AG09309 (cell line): ENCODE results near the gene CDH18.

Experiments
- DNase-seq: peaks from one replicate; pipeline ENCODE4 v3.0.0-alpha.2; 2010; ENCODE audit warnings: low read depth
- H3K4me3 ChIP-seq: 2 replicates; pipeline ENCODE4 v1.5.1; 2011; ENCODE audit warnings: mild to moderate bottlenecking, low read depth, low read length, moderate library complexity; ENCODE audit not compliant: control insufficient read depth
- TF ChIP-seq, protein P1 (sequence below): IDR thresholded peaks from 2 replicates; pipeline ENCODE4 v1.5.1; 2011; ENCODE audit warnings: mild to moderate bottlenecking, low read depth, low read length, inconsistent platforms; ENCODE audit not compliant: insufficient read depth, control insufficient read depth; ENCODE audit errors: missing control alignments

The CDH18 gene

GRCh38 chr5:19920761-19921160, 67.2 kb downstream of the CDH18 start:
- DNase-seq: no peak
- TF ChIP-seq, protein P1, sequence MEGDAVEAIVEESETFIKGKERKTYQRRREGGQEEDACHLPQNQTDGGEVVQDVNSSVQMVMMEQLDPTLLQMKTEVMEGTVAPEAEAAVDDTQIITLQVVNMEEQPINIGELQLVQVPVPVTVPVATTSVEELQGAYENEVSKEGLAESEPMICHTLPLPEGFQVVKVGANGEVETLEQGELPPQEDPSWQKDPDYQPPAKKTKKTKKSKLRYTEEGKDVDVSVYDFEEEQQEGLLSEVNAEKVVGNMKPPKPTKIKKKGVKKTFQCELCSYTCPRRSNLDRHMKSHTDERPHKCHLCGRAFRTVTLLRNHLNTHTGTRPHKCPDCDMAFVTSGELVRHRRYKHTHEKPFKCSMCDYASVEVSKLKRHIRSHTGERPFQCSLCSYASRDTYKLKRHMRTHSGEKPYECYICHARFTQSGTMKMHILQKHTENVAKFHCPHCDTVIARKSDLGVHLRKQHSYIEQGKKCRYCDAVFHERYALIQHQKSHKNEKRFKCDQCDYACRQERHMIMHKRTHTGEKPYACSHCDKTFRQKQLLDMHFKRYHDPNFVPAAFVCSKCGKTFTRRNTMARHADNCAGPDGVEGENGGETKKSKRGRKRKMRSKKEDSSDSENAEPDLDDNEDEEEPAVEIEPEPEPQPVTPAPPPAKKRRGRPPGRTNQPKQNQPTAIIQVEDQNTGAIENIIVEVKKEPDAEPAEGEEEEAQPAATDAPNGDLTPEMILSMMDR: no peak
- H3K4me3 ChIP-seq: no peak overlapping the region

DNA sequence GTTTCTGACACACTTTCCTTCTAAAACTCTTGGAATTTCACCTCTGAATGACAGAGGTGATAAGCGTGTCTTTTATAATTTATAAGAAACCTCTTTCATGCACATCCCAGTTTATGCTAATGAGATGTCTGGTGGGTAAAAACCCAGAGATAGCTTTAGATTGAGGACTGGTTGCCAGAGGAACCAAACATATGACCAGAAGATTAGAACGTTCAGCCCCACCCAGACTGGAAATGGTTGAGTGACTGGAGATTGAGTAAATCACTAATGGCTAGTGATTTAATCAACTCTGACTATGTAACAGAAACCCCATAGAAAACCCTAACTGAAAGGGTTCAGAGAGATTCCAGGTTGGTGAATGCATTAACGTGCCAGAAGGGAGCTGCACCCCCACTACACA, 69.2 kb downstream of the CDH18 start:
- no peak for DNase-seq
- H3K4me3 ChIP-seq: no peak overlapping the region
- TF ChIP-seq, protein P1: no peak

DNA sequence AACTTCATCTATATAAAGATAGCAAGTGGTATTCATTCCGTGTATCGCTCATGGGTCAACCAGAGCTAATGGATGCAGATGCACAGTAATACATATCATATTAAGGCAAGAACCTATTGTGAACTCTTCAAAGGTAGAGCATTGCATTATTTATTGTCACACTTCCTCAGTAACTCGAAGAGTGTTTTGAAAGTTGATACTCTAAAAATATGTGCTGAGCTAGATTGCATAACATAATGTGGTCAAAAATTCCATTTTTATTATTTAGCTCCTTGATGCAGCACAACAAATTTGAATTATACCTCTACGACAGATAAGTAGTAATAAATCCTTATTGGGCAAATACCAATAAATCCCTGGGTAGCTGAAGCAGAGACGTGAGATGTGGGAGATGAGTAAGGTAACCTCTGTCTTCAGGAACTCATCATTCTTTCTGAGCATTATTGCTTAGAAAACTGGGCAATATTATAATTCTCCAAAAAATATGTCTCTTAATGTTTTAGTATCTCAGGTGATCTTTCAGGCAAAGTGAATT, 70.3 kb downstream of the CDH18 start:
- TF ChIP-seq, protein P1: no peak
- no peak overlapping the region for H3K4me3 ChIP-seq
- no peak for DNase-seq

DNA sequence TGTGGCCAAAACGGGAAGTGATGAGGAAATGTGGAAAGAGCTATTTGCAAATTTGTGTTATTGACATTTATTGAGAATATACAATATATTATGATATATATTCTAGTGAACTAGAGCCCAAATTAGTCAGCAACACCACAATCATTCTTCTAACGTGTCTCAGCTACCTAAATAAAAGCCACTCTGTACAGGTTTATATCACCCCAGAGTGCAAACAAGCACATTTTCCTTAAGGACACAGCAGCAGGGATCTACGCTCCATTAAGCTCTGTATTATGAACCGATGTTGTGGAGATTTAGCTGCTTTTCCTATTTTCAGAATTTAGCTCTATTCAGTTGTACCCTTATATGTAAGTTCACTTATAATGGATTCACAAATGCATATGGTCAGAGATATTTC, 77.9 kb downstream of the CDH18 start:
- no peak for DNase-seq
- H3K4me3 ChIP-seq: no peak overlapping the region
- TF ChIP-seq, protein P1: no peak

DNA sequence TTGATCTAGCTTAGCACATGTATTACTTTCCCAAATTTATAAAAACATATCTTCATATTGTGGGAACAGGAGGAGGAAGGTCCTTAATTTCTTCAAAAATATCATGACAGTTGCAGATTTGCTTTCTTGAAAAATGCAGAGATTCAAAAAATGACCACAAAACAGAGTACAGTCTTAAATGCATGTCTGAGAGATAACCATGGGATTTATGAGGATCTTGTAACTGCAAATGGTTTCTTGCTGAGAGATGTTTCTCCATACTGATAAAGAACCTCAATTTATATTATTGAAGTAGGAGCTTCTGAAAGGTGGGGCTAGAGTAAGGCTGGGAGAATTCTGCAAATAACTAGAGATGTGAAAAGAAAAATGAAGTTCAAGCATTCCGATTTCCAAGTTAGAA, 83.2 kb downstream of the CDH18 start:
- no peak overlapping the region for H3K4me3 ChIP-seq
- no peak for DNase-seq
- TF ChIP-seq, protein P1: no peak

- H3K4me3 ChIP-seq: no peak overlapping the region
- TF ChIP-seq, protein P1: no peak
- DNase-seq: no peak
Measured at GRCh38 chr5:19903611-19904010, 84.4 kb downstream of the CDH18 start.
